Upper lobe of left lung (tissue), 6 donors: ENCODE measurements around the gene ZNF892. TPM values are rescaled to one million over a fixed set of nuclear protein-coding genes. Genes with fewer than 3 reads are reported as not detected.

Experiments used
- ATAC-seq, 2 donors: fragments of 200-7000 bp; cut with Tn5 transposase; one replicate each; pipeline ENCODE4 v1.9.1; 2022; ENCODE audit warnings: mild to moderate bottlenecking in 2 of 2, moderate library complexity in 2 of 2; ENCODE audit not compliant: low FRiP score in 2 of 2
- DNase-seq, 2 donors: peaks; one replicate each; pipeline ENCODE4 v3.0.0-alpha.2; 2019 to 2020
- H3K27ac ChIP-seq, 4 donors: fragments of 200-600 bp; sonication (generic); one replicate each; pipeline ENCODE4 v1.5.1; 2016 to 2019
- H3K27me3 ChIP-seq, 4 donors: fragments of 200-600 bp; sonication (generic); one replicate each; pipeline ENCODE4 v1.5.1; 2017 to 2019
- H3K36me3 ChIP-seq, 4 donors: fragments of 200-600 bp; sonication (generic); one replicate each; pipeline ENCODE4 v1.5.1; 2016 to 2019
- H3K4me1 ChIP-seq, 4 donors: fragments of 200-600 bp; sonication (generic); one replicate each; pipeline ENCODE4 v1.5.1; 2018 to 2019
- H3K4me3 ChIP-seq, 4 donors: fragments of 200-600 bp; sonication (generic); one replicate each; pipeline ENCODE4 v1.5.1; 2017 to 2019; ENCODE audit warnings: mild to moderate bottlenecking in 2 of 4, moderate library complexity in 1 of 4
- H3K9me3 ChIP-seq, 4 donors: fragments of 200-600 bp; sonication (generic); one replicate each; pipeline ENCODE4 v1.5.1; 2018 to 2019
- EP300 ChIP-seq, 4 donors: sonication (generic); formaldehyde crosslinking; IDR thresholded peaks; one replicate each; pipeline ENCODE4 v1.5.1; 2017; ENCODE audit warnings: antibody characterized with exemption in 4 of 4, control low read depth in 2 of 4
- POLR2A ChIP-seq, 4 donors: fragments of 450-650 bp; IDR thresholded peaks; one replicate each; pipeline ENCODE4 v1.5.1; 2016 to 2017; ENCODE audit warnings: antibody characterized with exemption in 4 of 4, mild to moderate bottlenecking in 2 of 4
- POLR2AphosphoS5 ChIP-seq, 2 donors: sonication (generic); formaldehyde crosslinking; IDR thresholded peaks; one replicate each; pipeline ENCODE4 v1.5.1; 2017; ENCODE audit warnings: antibody characterized with exemption in 2 of 2
- WGBS, 2 donors: methylation state at CpG; one replicate each; pipeline ENCODE4 v1.1.5; 2017 to 2018; 5-methylcytosine and 5-hydroxymethylcytosine counted together
- total RNA-seq, 6 donors: library from RNA; depleted of rRNA in 4 of 6; stranded (reverse); fragments of >200 nt in 4 of 6; gene quantifications; one replicate each; pipeline versions ENCODE4 v1.1.0 to v1.2.1, GENCODE V29; 2016 to 2021
- TF ChIP-seq, protein P1 (sequence below), 6 experiments: fragments of 450-650 bp in 4 of 6; fragments of 200-600 bp in 2 of 6; sonication (generic) in 2 of 6; IDR thresholded peaks; one replicate each; pipeline ENCODE4 v1.5.1; 2016 to 2019; ENCODE audit warnings: antibody characterized with exemption in 6 of 6
- donor health status: DM: no; HTN: no; CAD: no; lungs with moderate emphysema.
- donor health status: DM: no; HTN: yes; CAD: no; lungs with severe emphysema.

The ZNF892 gene
- total RNA-seq, 6 donors from 2014 or later, result 2.4 to 13.6 (median 4.4) TPM

DNA sequence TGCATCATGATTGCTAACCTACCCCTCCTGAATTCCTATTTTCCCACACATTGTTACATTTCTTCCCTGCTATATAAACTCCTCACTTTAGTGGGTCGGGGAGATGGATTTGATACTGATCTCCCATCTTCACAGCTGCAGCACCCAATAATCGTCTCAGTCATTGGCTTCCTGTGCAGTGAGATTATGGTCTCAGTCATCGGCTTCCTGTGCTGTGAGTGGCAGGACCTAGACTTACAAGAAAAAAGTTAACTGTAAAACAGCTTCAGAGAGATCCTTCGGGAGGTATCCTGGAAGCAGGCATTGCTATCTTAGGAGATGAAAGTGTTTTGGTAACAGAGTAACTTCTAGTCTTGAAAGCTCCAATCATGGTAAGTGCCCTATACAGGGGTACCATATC, 3.4 kb upstream of the ZNF892 start:
- no peak for ATAC-seq
- DNase-seq, result no peak
- Histone ChIP-seq H3K9me3 (no peaks in the 10 kb centered on the region), H3K4me1 (peaks cover 7 to 18% (median 15%) of the 10 kb centered on the region in 4 donors), H3K4me3 (no peak overlapping the region), H3K27ac (no peak overlapping the region), H3K27me3 (no peaks in the 10 kb centered on the region), H3K36me3 (no peaks in the 10 kb centered on the region)
- TF ChIP-seq EP300 (IDR thresholded peaks at IDR 0.05) (no peak), POLR2A (IDR thresholded peaks at IDR 0.05) (no peak), POLR2AphosphoS5 (IDR thresholded peaks at IDR 0.05) (no peak)
- TF ChIP-seq, protein P1, sequence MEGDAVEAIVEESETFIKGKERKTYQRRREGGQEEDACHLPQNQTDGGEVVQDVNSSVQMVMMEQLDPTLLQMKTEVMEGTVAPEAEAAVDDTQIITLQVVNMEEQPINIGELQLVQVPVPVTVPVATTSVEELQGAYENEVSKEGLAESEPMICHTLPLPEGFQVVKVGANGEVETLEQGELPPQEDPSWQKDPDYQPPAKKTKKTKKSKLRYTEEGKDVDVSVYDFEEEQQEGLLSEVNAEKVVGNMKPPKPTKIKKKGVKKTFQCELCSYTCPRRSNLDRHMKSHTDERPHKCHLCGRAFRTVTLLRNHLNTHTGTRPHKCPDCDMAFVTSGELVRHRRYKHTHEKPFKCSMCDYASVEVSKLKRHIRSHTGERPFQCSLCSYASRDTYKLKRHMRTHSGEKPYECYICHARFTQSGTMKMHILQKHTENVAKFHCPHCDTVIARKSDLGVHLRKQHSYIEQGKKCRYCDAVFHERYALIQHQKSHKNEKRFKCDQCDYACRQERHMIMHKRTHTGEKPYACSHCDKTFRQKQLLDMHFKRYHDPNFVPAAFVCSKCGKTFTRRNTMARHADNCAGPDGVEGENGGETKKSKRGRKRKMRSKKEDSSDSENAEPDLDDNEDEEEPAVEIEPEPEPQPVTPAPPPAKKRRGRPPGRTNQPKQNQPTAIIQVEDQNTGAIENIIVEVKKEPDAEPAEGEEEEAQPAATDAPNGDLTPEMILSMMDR (IDR thresholded peaks at IDR 0.05), result no peak
- WGBS, 2 donors, result 85% methylated on average over 4 of the region's 4 CpGs

DNA sequence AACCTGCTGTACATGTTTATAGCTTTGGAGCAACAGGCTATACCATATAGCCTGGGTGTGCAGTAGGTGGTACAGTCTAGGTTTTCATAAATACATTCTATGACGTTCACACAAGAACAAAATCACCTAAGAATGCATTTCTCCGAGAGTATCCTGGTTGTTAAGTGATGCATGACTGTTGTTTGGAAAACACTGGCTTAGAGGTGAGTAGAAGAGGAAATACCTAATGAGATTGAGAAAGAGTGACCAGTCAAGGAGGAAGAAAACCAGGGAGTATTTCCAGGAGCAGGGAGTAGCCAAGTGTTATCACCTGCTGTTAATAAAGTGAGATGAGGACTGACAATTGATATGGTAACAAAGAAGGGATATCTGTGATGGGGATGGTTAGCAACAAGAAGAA, 2.9 kb upstream of the ZNF892 start:
- TF ChIP-seq, protein P1 (IDR thresholded peaks at IDR 0.05), result no peak
- TF ChIP-seq EP300 (IDR thresholded peaks at IDR 0.05) (no peak), POLR2AphosphoS5 (IDR thresholded peaks at IDR 0.05) (no peak), POLR2A (IDR thresholded peaks at IDR 0.05) (no peak)
- Histone ChIP-seq H3K4me1 (peaks cover 7 to 18% (median 15%) of the 10 kb centered on the region in 4 donors), H3K27ac (no peak overlapping the region), H3K27me3 (no peaks in the 10 kb centered on the region), H3K4me3 (no peak overlapping the region), H3K9me3 (no peaks in the 10 kb centered on the region), H3K36me3 (peaks cover 0 to 4% (median under 1%) of the 10 kb centered on the region in 4 donors)
- DNase-seq (no peak), ATAC-seq (no peak)
- 87 to 93% methylated on average over 2 of the region's 2 CpGs for whole genome bisulfite sequencing, 2 donors

GRCh38 chr2:95206096-95206495, 1.2 kb upstream of the ZNF892 start:
- no peaks in the 10 kb centered on the region for H3K27me3 ChIP-seq
- WGBS, 2 donors, result 49 to 54% methylated on average over 10 of the region's 10 CpGs
- peak overlapping the region in 2 of 4 donors; percentile 78 to 95 for H3K4me3 ChIP-seq
- peaks cover 0 to 9% (median 3%) of the 10 kb centered on the region in 4 donors for H3K9me3 ChIP-seq
- peaks cover 7 to 18% (median 15%) of the 10 kb centered on the region in 4 donors for H3K4me1 ChIP-seq
- DNase-seq (no peak), ATAC-seq (no peak)
- TF ChIP-seq POLR2A (IDR thresholded peaks at IDR 0.05) (no peak), POLR2AphosphoS5 (IDR thresholded peaks at IDR 0.05) (no peak), EP300 (IDR thresholded peaks at IDR 0.05) (no peak)
- TF ChIP-seq, protein P1 (IDR thresholded peaks at IDR 0.05), result no peak
- no peak overlapping the region for H3K27ac ChIP-seq
- H3K36me3 ChIP-seq, result peaks cover 0 to 11% (median 2%) of the 10 kb centered on the region in 4 donors

DNA sequence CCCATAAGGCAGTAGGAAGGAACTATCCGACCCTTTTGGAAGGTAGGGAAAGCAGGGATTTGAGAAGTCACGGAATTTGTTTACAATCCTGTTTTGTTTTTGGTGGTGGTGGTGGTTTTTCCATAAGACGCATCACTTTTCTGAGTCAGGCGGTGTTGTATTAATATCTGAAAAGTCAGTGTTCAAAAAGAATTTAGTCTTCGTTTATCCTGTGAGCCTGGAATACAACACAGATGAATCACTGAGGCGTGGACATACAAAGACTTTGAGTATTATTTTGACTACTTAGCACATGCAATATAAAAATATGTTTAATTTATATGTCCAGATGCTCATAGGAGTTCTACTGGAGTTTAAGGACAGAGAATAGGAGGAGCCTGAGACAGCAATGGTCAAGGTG, 785 bp downstream of the ZNF892 start:
- no peak for TF ChIP-seq POLR2AphosphoS5 (IDR thresholded peaks at IDR 0.05)
- TF ChIP-seq, protein P1 (IDR thresholded peaks at IDR 0.05), result no peak
- TF ChIP-seq EP300 (IDR thresholded peaks at IDR 0.05), result no peak
- Histone ChIP-seq H3K27me3 (no peaks in the 10 kb centered on the region), H3K27ac (no peak overlapping the region)

DNA sequence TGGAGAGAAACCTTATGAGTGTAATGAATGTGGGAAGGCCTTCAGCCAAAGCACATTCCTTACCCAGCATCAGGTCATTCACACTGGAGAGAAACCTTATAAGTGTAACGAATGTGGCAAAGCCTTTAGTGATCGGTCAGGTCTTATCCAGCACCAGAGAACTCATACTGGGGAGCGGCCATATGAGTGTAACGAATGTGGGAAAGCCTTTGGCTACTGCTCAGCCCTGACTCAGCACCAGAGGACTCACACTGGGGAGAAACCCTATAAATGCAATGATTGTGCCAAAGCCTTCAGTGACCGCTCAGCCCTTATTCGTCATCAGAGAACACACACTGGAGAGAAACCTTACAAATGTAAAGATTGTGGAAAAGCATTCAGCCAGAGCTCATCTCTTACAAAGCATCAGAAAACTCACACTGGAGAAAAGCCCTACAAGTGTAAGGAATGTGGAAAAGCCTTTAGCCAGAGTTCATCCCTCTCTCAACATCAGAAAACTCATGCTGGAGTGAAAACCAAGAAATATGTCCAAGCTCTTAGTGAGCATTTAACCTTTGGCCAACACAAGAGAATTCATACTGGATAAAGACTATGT, 7.8 kb downstream of the ZNF892 start:
- Histone ChIP-seq H3K4me3 (no peak overlapping the region), H3K36me3 (peaks cover 11 to 62% (median 41%) of the 10 kb centered on the region in 4 donors), H3K4me1 (no peaks in the 10 kb centered on the region), H3K27me3 (no peaks in the 10 kb centered on the region), H3K9me3 (peaks cover 77 to 99% (median 93%) of the 10 kb centered on the region in 4 donors), H3K27ac (no peak overlapping the region)
- ATAC-seq, result no peak
- TF ChIP-seq, protein P1 (IDR thresholded peaks at IDR 0.05), result no peak
- TF ChIP-seq POLR2A (IDR thresholded peaks at IDR 0.05), result no peak
- TF ChIP-seq EP300 (IDR thresholded peaks at IDR 0.05), result no peak
- TF ChIP-seq POLR2AphosphoS5 (IDR thresholded peaks at IDR 0.05), result no peak
- 96% methylated on average over 6 of the region's 6 CpGs for WGBS, 2 donors
- DNase-seq, result no peak

More for the DNA sequence above, 785 bp downstream of the ZNF892 start:
- WGBS, 2 donors, result 74 to 80% methylated on average over 6 of the region's 6 CpGs
- Histone ChIP-seq H3K36me3 (peaks cover 10 to 30% (median 21%) of the 10 kb centered on the region in 4 donors), H3K4me1 (peaks cover 7 to 18% (median 15%) of the 10 kb centered on the region in 4 donors), H3K9me3 (peaks cover 16 to 29% (median 23%) of the 10 kb centered on the region in 4 donors), H3K4me3 (peak overlapping the region in 3 of 4 donors; percentile 72 to 95 (median 78))
- no peak for DNase-seq
- no peak for ATAC-seq
